Small intestine (tissue), 7 donors: ENCODE results near the gene NUB1. TPM values are rescaled to one million over a fixed set of nuclear protein-coding genes. Genes with fewer than 3 reads are reported as not detected.

Experiments used
- DNase-seq, 2 donors: peaks; one replicate each; pipeline versions ENCODE4 v3.0.0 to v3.0.0-alpha.2; 2013
- FAIRE-seq: peaks from 2 replicates; lab custom pipeline; 2012; peaks lifted over from hg19 to GRCh38; lab: Jason Lieb, UNC
- H3K27ac ChIP-seq, 3 donors: one replicate each; pipeline ENCODE4 v1.5.1; 2013; ENCODE audit warnings: low read length in 2 of 3, mild to moderate bottlenecking in 2 of 3, control low read depth in 1 of 3, inconsistent platforms in 1 of 3, low read depth in 1 of 3, moderate library complexity in 1 of 3
- H3K27me3 ChIP-seq, 3 donors: one replicate each; pipeline ENCODE4 v1.6.1; 2013; ENCODE audit warnings: low read length in 3 of 3, inconsistent platforms in 1 of 3; ENCODE audit not compliant: control insufficient read depth in 3 of 3, insufficient read depth in 3 of 3
- H3K36me3 ChIP-seq, 3 donors: one replicate each; pipeline ENCODE4 v1.6.1; 2013; ENCODE audit warnings: low read length in 3 of 3, inconsistent platforms in 1 of 3, low read depth in 1 of 3, mild to moderate bottlenecking in 1 of 3, moderate library complexity in 1 of 3; ENCODE audit not compliant: control insufficient read depth in 3 of 3, insufficient read depth in 2 of 3
- H3K4me1 ChIP-seq, 3 donors: one replicate each; pipeline ENCODE4 v1.6.1; 2013; ENCODE audit warnings: low read length in 2 of 3, inconsistent platforms in 1 of 3, low read depth in 1 of 3, mild to moderate bottlenecking in 1 of 3, moderate library complexity in 1 of 3; ENCODE audit not compliant: control insufficient read depth in 3 of 3, insufficient read depth in 2 of 3
- H3K4me3 ChIP-seq, 3 donors: one replicate each; pipeline ENCODE4 v1.5.1; 2013; ENCODE audit warnings: low read length in 3 of 3, control low read depth in 1 of 3, inconsistent platforms in 1 of 3, low read depth in 1 of 3, mild to moderate bottlenecking in 1 of 3, moderate library complexity in 1 of 3
- H3K9me3 ChIP-seq, 2 donors: one replicate each; pipeline ENCODE4 v1.6.1; 2013; ENCODE audit warnings: low read depth in 1 of 2, low read length in 1 of 2; ENCODE audit not compliant: control insufficient read depth in 2 of 2, insufficient read depth in 1 of 2
- WGBS, 3 donors: extraction: QIAGEN DNeasy Blood & Tissue Kit; methylation state at CpG; one replicate each; pipeline ENCODE4 v1.1.7; 2013; 5-methylcytosine and 5-hydroxymethylcytosine counted together
- polyA plus RNA-seq, 4 donors: library from polyadenylated mRNA; stranded (reverse) in 3 of 4; unstranded in 1 of 4; fragments of 200-250 nt in 3 of 4; fragments of 120-200 nt in 1 of 4; gene quantifications; one replicate each; pipeline versions ENCODE4 v1.2.1 to v1.2.3, GENCODE V29; 2013
- donor health status: healthy with polysubstance abuse.
- donor health status: control.
- donor health status: control.
- donor health status: Bipolar disorder and iron deficiency.
- donor health status: healthy.

NUB1 gene
- polyA plus RNA-seq, 4 donors = 37.4 to 70.8 (median 56.7) TPM

DNA sequence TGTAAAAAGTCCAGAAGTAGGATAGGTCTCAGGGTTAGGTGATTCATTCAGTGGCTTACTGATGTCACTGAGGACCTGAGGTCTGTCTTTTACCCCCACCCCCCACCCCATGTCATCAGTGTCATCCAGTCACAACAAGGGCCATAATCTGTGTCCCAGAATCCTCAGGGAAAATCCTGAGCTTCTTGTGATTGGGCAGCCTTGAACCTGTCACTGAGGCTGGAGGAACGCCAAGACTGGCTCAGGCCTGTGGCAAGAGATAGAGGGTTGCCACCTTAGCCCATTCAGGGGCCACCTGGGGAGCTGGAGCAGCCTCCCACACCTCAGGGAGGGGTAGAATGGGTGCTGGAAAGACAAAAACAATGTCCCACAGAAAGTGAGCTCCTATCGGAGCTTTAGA is 29.7 kb downstream of the NUB1 start:
- H3K9me3 ChIP-seq = no peaks in the 10 kb centered on the region
- DNase-seq (no peak), FAIRE-seq (no peak)
- H3K27me3 ChIP-seq = no peaks in the 10 kb centered on the region
- WGBS, 3 donors = 91 to 95% (median 94%) methylated on average over 2 of the region's 2 CpGs
- peaks cover 11 to 58% (median 25%) of the 10 kb centered on the region in 3 donors for H3K36me3 ChIP-seq
- no peak overlapping the region for H3K27ac ChIP-seq
- H3K4me1 ChIP-seq = peaks cover 0 to 5% (median 2%) of the 10 kb centered on the region in 3 donors
- H3K4me3 ChIP-seq = no peak overlapping the region

DNA sequence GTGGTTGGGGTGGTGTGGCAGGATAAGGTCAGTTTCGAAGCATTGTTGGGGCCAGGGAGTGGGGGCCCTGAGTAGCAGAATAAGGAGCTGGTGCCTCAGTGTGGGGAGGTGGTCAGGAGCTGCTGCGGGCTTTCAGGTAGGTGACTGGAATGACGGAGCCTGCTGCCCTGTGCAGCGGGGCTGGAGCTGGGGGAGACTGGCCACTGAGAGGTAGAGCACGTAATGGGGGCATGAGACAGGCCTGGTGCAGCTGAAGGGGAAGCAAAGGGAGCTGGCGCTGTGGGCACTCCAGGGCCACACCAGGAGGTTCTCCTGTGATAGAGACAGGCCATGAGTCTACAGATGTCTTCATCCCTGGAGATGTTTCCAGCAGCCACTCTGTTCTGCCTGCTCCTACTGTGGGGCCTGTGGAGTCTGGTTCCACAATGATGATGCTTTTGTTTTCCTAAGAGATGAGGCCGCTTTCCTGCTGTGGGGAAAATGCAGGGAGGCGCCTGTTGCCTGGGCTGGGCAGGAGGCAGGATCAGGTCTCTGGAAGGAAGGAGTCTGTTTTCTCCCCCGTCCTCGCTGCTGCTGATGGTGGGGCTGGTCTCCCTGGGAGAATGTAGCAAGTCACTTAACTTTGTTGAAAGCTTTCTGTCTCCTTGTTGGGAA is 31.1 kb downstream of the NUB1 start:
- 95 to 98% (median 97%) methylated on average over 10 of the region's 10 CpGs for WGBS, 3 donors
- peaks cover 0 to 3% (median 2%) of the 10 kb centered on the region in 3 donors for H3K4me1 ChIP-seq
- no peaks in the 10 kb centered on the region for H3K27me3 ChIP-seq
- H3K9me3 ChIP-seq = no peaks in the 10 kb centered on the region
- DNase-seq (no peak), FAIRE-seq (no peak)
- H3K4me3 ChIP-seq = no peak overlapping the region
- H3K36me3 ChIP-seq = peaks cover 20 to 71% (median 29%) of the 10 kb centered on the region in 3 donors
- H3K27ac ChIP-seq = no peak overlapping the region

DNA sequence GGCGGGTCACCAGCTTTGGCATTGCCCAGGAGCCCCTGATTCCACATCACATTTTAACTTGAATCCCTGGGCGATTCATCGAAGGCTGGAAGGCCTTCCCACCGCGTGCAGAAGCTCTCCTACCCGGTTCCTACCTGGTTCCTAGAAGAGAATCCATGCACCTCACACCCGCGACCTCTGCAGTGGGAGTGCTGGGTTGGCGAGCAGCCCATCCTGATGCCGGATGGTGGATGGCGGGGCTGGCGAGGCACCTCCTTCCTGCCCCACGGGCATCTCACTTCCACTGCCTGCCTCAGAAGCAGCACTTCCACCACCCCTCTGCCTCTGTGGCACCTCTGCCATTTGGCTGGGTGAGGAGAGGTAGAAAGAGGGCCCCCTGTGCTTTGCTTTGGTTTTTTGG is 32.0 kb downstream of the NUB1 start:
- Histone ChIP-seq H3K27me3 (no peaks in the 10 kb centered on the region), H3K9me3 (no peaks in the 10 kb centered on the region), H3K4me1 (no peaks in the 10 kb centered on the region), H3K4me3 (no peak overlapping the region), H3K36me3 (peaks cover 17 to 73% (median 29%) of the 10 kb centered on the region in 3 donors), H3K27ac (no peak overlapping the region)
- 79 to 82% (median 81%) methylated on average over 13 of the region's 13 CpGs for WGBS, 3 donors
- FAIRE-seq (no peak), DNase-seq (no peak)

DNA sequence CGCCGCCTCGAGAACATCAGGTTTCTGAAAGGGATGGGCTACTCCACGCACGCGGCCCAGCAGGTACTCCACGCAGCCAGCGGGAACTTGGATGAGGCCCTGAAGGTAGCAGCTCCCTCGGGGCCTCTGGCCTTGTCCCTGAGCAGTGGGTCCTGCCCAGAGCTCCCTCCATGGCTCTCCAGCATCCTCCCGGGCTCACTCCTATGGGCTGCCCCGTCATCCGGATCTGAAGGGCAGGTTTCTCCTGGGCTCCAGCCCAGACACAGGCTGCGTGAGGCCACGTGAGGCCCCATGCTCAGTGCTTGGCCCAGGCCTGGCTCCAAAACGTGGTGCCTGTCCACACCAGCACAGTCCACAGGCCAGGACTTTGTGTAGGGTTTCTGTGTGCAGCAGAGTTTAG is 32.5 kb downstream of the NUB1 start:
- Histone ChIP-seq H3K27me3 (no peaks in the 10 kb centered on the region), H3K4me3 (no peak overlapping the region), H3K4me1 (no peaks in the 10 kb centered on the region), H3K9me3 (no peaks in the 10 kb centered on the region), H3K27ac (no peak overlapping the region), H3K36me3 (peaks cover 14 to 72% (median 32%) of the 10 kb centered on the region in 3 donors)
- no peak for FAIRE-seq
- WGBS, 3 donors = 90 to 92% (median 90%) methylated on average over 15 of the region's 15 CpGs
- no peak for DNase-seq

DNA sequence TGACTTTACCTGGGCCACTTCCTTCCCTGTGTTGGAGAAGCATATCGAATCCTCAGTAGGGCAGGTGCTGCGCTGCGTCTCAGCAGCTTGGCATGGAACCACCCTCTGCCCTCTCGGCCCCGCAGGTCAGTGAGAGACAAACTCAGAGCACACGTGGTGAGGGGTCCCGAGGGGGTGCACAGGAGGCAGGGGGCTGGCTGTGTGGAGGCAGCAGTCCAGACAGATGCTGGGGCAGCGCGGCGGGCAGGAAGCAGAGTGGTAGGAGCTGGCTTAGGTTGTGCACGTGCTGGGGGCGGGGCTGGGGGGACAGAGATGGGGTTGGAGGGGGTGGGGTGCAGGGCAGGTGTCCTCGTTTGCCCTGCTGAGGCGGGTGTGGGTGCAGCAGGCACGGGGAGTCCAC is 33.1 kb downstream of the NUB1 start:
- no peak overlapping the region for H3K4me3 ChIP-seq
- DNase-seq (no peak), FAIRE-seq (no peak)
- H3K4me1 ChIP-seq = no peaks in the 10 kb centered on the region
- H3K9me3 ChIP-seq = no peaks in the 10 kb centered on the region
- WGBS, 3 donors = 80 to 85% (median 83%) methylated on average over 15 of the region's 15 CpGs
- H3K27ac ChIP-seq = no peak overlapping the region
- peaks cover 10 to 76% (median 32%) of the 10 kb centered on the region in 3 donors for H3K36me3 ChIP-seq
- no peaks in the 10 kb centered on the region for H3K27me3 ChIP-seq

DNA sequence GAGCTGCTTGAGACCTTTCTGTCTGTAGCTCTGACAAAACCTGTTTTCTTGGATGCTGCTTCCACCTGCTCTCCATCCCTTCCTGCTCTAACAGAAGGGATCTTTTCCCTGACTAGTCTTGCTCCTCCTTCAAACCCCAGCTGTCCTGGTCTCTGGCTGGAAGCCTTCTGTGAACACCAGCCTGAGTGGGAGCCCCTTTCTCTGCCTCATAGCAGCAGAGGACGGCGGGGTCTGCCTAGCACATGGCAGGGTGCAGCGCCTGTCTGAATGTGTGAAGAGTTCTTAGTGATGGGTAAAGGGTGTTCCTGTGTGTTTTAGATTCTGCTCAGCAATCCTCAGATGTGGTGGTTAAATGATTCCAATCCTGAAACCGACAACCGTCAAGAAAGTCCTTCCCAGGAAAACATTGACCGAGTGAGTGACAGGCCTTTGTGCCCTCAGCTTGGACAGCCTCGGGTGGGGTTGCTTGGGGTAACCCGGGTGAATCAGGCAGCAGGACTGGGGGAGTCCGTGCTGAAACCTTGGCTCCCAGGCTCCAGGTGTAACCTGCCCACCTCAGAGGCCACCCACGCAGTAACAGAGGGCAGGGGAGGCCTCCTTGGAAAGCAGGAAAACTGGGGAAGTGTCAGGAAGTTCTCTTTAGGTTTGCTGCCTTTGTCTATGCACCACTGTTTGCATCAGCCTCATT is 34.1 kb downstream of the NUB1 start:
- no peak overlapping the region for H3K27ac ChIP-seq
- 88 to 91% (median 90%) methylated on average over 10 of the region's 10 CpGs for WGBS, 3 donors
- no peak overlapping the region for H3K4me3 ChIP-seq
- DNase-seq (no peak), FAIRE-seq (no peak)
- H3K36me3 ChIP-seq = peaks cover 9 to 78% (median 30%) of the 10 kb centered on the region in 3 donors
- no peaks in the 10 kb centered on the region for H3K4me1 ChIP-seq
- no peaks in the 10 kb centered on the region for H3K27me3 ChIP-seq
- H3K9me3 ChIP-seq = no peaks in the 10 kb centered on the region

DNA sequence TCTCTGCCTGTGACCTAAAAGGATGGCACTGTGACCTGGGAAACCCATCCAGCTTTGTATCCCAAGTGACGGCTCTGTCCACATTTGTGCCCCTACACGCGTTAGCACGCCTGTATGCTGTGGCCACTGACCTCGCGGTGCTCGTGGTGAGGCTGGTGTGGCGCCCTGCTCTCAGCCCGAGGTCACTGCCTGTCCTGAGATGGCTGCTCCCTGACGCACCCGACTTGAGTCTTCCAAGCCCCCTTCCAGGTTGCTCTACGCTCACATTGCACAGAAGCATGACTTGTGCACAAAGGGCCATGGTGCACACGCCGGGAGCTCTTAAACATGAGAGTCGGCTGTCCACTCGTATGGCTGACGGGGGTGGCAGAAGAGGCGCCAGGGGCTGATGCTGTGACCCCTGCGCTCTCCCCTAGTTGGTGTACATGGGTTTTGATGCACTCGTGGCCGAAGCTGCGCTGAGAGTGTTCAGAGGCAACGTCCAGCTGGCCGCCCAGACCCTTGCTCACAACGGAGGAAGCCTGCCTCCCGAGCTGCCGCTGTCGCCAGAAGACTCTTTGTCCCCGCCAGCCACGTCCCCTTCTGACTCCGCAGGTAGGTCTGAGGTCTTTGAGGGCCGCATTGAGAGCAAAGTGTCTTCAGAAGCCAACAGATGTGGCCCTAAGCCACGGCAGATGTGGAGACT is 34.7 kb downstream of the NUB1 start:
- Histone ChIP-seq H3K9me3 (no peaks in the 10 kb centered on the region), H3K4me1 (no peaks in the 10 kb centered on the region), H3K36me3 (peaks cover 9 to 77% (median 29%) of the 10 kb centered on the region in 3 donors), H3K4me3 (no peak overlapping the region), H3K27ac (no peak overlapping the region), H3K27me3 (peaks cover 0 to 7% (median 0%) of the 10 kb centered on the region in 3 donors)
- 96 to 98% (median 96%) methylated on average over 32 to 33 of the region's 33 CpGs for WGBS, 3 donors
- DNase-seq = no peak
- no peak for FAIRE-seq

DNA sequence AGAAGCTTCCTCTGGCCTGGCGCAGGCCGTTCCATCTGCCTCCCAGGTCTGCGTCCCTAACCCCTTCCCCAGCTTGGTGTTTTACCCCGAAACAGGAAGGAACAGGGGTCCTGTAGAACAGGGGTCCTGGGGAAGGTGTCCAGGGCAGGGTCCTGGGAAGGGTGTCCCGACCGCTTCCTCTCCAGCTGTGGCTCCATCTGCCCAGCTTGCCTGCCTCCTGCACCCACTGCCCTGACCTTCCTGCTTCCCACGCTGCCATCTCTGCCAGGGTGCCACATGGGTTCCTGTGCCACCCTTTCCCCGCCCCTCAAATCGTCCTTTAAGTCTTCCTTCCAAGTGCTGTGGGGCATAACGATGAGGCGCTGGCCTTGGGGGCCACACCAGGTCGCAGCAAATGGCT is 35.8 kb downstream of the NUB1 start:
- DNase-seq (no peak), FAIRE-seq (no peak)
- WGBS, 3 donors = 75 to 92% (median 89%) methylated on average over 11 to 12 of the region's 12 CpGs

More for the DNA sequence above, 35.8 kb downstream of the NUB1 start:
- Histone ChIP-seq H3K4me1 (peaks cover 0 to 8% (median 0%) of the 10 kb centered on the region in 3 donors), H3K4me3 (no peak overlapping the region), H3K27me3 (peaks cover 0 to 15% (median 4%) of the 10 kb centered on the region in 3 donors), H3K36me3 (peaks cover 9 to 69% (median 27%) of the 10 kb centered on the region in 3 donors), H3K9me3 (no peaks in the 10 kb centered on the region), H3K27ac (no peak overlapping the region)
